IMR-90 (cell line): Measurements from ENCODE around the gene TTC38. TPM values are rescaled to one million over a fixed set of nuclear protein-coding genes. Genes with fewer than 3 reads are reported as not detected.

Experiments used
- ATAC-seq: fragments of 200-7000 bp; cut with Tn5 transposase; 2 replicates; pipeline ENCODE4 v1.9.1; 2020; ENCODE audit warnings: low read depth, mild to moderate bottlenecking, moderate library complexity
- BruUV-seq: library from RNA; stranded (reverse); fragments of 400-500 nt; replicated peaks from 2 replicates; lab custom pipeline; 2021; lab: Mats Ljungman, UMichigan
- CTCF ChIA-PET: fragments of 300-600 bp; formaldehyde crosslinking; extraction: SDS; loops from one replicate; lab custom pipeline; 2021; ENCODE audit warnings: antibody characterized with exemption; lab: Yijun Ruan, JAX
- POLR2A ChIA-PET: fragments of 300-600 bp; sonication (Branson Sonifier 250); formaldehyde crosslinking; loops from one replicate; lab custom pipeline; 2022; ENCODE audit warnings: antibody characterized with exemption; ENCODE audit not compliant: unreplicated experiment; lab: Charles Lee
- DNase-seq: peaks from one replicate; pipeline ENCODE4 v3.0.0; 2013
- H2AFZ ChIP-seq: replicated peaks from 2 replicates; pipeline ENCODE3; 2013; ENCODE audit warnings: low read length, mild to moderate bottlenecking; ENCODE audit not compliant: poor library complexity
- H2AK5ac ChIP-seq: 2 replicates; pipeline ENCODE4 v1.6.1; 2013; ENCODE audit warnings: low read depth, low read length, inconsistent platforms
- H2AK9ac ChIP-seq: replicated peaks from 2 replicates; pipeline ENCODE3; 2013; ENCODE audit warnings: mild to moderate bottlenecking, low read depth, low read length, moderate library complexity; ENCODE audit not compliant: poor library complexity
- H2BK120ac ChIP-seq: 2 replicates; pipeline ENCODE4 v1.6.1; 2013; ENCODE audit warnings: low read depth, low read length, inconsistent platforms
- H2BK15ac ChIP-seq: 3 replicates; pipeline ENCODE4 v1.6.1; 2013; ENCODE audit warnings: low read depth, low read length, inconsistent platforms
- H2BK20ac ChIP-seq: 2 replicates; pipeline ENCODE4 v1.6.1; 2013; ENCODE audit warnings: low read depth, mild to moderate bottlenecking, inconsistent platforms, low read length, moderate library complexity
- H2BK5ac ChIP-seq: 2 replicates; pipeline ENCODE4 v1.6.1; 2013; ENCODE audit warnings: mild to moderate bottlenecking, low read depth, low read length, inconsistent platforms; ENCODE audit not compliant: poor library complexity, severe bottlenecking
- H3K14ac ChIP-seq: replicated peaks from 2 replicates; pipeline ENCODE4 v1.6.1; 2013; ENCODE audit warnings: low read depth, low read length, inconsistent platforms
- H3K18ac ChIP-seq: 2 replicates; pipeline ENCODE4 v1.6.1; 2013; ENCODE audit warnings: low read depth, low read length, control low read depth
- H3K23ac ChIP-seq: 2 replicates; pipeline ENCODE4 v1.6.1; 2013; ENCODE audit warnings: low read depth, low read length, inconsistent platforms
- H3K27ac ChIP-seq: 2 replicates; pipeline ENCODE4 v1.5.1; 2013; ENCODE audit warnings: mild to moderate bottlenecking, control low read depth, low read length; ENCODE audit not compliant: insufficient read depth
- H3K27me3 ChIP-seq: 2 replicates; pipeline ENCODE4 v1.6.1; 2013; ENCODE audit warnings: low read length; ENCODE audit not compliant: control insufficient read depth, insufficient read depth
- H3K36me3 ChIP-seq: 2 replicates; pipeline ENCODE4 v1.6.1; 2013; ENCODE audit warnings: low read length, mixed read lengths; ENCODE audit not compliant: control insufficient read depth, insufficient read depth
- H3K4ac ChIP-seq: 2 replicates; pipeline ENCODE4 v1.6.1; 2013; ENCODE audit warnings: low read depth, low read length, inconsistent platforms
- H3K4me1 ChIP-seq: 2 replicates; pipeline ENCODE4 v1.6.1; 2013; ENCODE audit warnings: low read length, mixed read lengths; ENCODE audit not compliant: control insufficient read depth, insufficient read depth
- H3K4me2 ChIP-seq: 2 replicates; pipeline ENCODE4 v1.6.1; 2013; ENCODE audit warnings: low read depth, mild to moderate bottlenecking, control low read depth, low read length, moderate library complexity
- H3K4me3 ChIP-seq: 2 replicates; pipeline ENCODE4 v1.5.1; 2013; ENCODE audit warnings: low read depth, mild to moderate bottlenecking, control low read depth, low read length, moderate library complexity; ENCODE audit not compliant: insufficient read depth
- H3K56ac ChIP-seq: 2 replicates; pipeline ENCODE4 v1.6.1; 2013; ENCODE audit warnings: low read length, inconsistent platforms; ENCODE audit not compliant: insufficient read depth; ENCODE audit errors: extremely low read depth
- H3K79me1 ChIP-seq, 2 experiments: 2 replicates each; pipeline ENCODE4 v1.6.1; 2013; ENCODE audit warnings: low read length in 2 of 2, inconsistent platforms in 1 of 2, low read depth in 1 of 2
- H3K9ac ChIP-seq: 2 replicates; pipeline ENCODE4 v1.6.1; 2013; ENCODE audit warnings: low read depth, low read length, control low read depth
- H3K9me1 ChIP-seq: 2 replicates; pipeline ENCODE4 v1.6.1; 2013; ENCODE audit warnings: low read length, inconsistent platforms; ENCODE audit not compliant: insufficient read depth
- H3K9me3 ChIP-seq: 2 replicates; pipeline ENCODE4 v1.6.1; 2013; ENCODE audit warnings: low read length; ENCODE audit not compliant: control insufficient read depth, insufficient read depth
- H4K20me1 ChIP-seq: 2 replicates; pipeline ENCODE4 v1.6.1; 2013; ENCODE audit warnings: low read length, inconsistent platforms; ENCODE audit not compliant: insufficient read depth
- H4K5ac ChIP-seq: 2 replicates; pipeline ENCODE4 v1.6.1; 2013; ENCODE audit warnings: mild to moderate bottlenecking, low read depth, low read length, control low read depth
- H4K8ac ChIP-seq, 2 experiments: 2 replicates each; pipeline ENCODE4 v1.6.1; 2013; ENCODE audit warnings: low read depth in 2 of 2, low read length in 2 of 2, control low read depth in 1 of 2, inconsistent platforms in 1 of 2
- H4K91ac ChIP-seq: 2 replicates; pipeline ENCODE4 v1.6.1; 2013; ENCODE audit warnings: low read depth, low read length, inconsistent platforms; ENCODE audit not compliant: insufficient read depth
- BHLHE40 ChIP-seq: fragments of 150-350 bp; IDR thresholded peaks from 2 replicates; pipeline ENCODE4 v1.6.1; 2016; ENCODE audit warnings: mild to moderate bottlenecking, low read depth, low read length
- WGBS, 2 experiments: methylation state at CpG; one replicate each; pipeline versions ENCODE4 v1.1.5 to v1.1.7; 2013; ENCODE audit warnings: missing lambda C conversion rate in 2 of 2; ENCODE audit not compliant: insufficient read length in 1 of 2; ENCODE audit errors: extremely low coverage in 2 of 2; 5-methylcytosine and 5-hydroxymethylcytosine counted together
- dilution Hi-C: fragments of 300-500 bp; cut with HindIII; formaldehyde crosslinking; loops from one replicate; pipeline ENCODE4 v1.14.3; 2018; ENCODE audit warnings: low sequenced_read_pairs; ENCODE audit not compliant: unreplicated experiment
- in situ Hi-C: fragments of 300-500 bp; cut with MboI; formaldehyde crosslinking; loops from 3 replicates; pipeline ENCODE4 v1.14.3; 2019; ENCODE audit warnings: low sequenced_read_pairs, inconsistent platforms, mixed read lengths
- intact Hi-C: fragments of 100-400 bp; cut with micrococcal nuclease; formaldehyde crosslinking; loops from 2 replicates; pipeline ENCODE4 v1.10.0; 2022
- polyA plus RNA-seq, 3 experiments: library from polyadenylated mRNA; depleted of rRNA; stranded (reverse); fragments of >200 nt; gene quantifications; 2 replicates each; pipeline ENCODE4 v1.2.3, GENCODE V29; 2012; ENCODE audit warnings: low replicate concordance in 1 of 3
- total RNA-seq: library from RNA; depleted of rRNA; stranded (reverse); fragments of >200 nt; gene quantifications from 2 replicates; pipeline ENCODE4 v1.2.3, GENCODE V29; 2012
- TF ChIP-seq, protein P1 (sequence below): conservative IDR thresholded peaks from 2 replicates; pipeline ENCODE4 v1.5.1; 2012; ENCODE audit warnings: mild to moderate bottlenecking, low read depth, low read length, improper control_type of control experiment

Gene TTC38
- total and polyA plus RNA-seq, 2 of the 4 experiments (the other 2 are of a cell fraction), result 43.6 to 52.3 TPM

DNA sequence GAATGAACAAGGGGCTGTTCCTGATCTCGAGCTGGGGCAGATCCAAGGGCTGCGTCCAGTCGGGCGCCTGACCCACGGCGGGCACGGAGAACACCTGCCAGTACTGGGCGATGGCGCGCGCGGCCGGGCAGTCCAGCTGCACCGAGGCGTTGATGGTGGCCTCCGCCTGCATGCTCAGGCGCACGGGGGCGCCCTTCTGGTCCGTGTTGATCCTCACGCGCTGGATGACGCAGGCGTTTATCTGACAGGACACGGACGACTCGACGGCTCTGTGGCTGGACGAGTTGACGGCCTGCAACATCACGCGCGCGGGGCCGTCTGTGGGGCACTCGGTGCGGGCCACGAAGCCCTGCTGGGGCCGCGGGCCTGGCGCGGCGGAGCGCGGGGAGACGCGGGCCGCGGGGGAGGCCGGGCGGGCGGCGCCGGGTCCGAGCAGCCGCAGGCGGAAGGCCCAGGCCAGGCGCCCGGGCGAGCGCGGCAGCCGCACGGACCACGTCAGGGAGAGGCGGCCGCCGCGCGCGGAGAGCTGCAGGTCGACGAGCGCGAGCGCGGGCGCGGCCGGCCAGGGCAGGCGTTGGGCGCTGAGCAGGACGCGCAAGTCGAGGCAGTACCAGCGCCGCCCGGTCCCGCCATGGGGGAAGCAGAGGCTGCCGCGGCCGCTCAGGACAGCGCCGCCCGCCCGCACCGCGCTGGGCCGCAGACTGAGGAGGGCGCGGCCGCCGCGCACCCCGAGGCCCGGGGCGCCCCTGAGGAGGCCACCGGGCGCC is 5.2 kb upstream of the TTC38 start:
- no peak overlapping the region for H3K14ac ChIP-seq
- H2BK5ac ChIP-seq, result no peak overlapping the region
- H2AFZ ChIP-seq, result peak overlapping the region; percentile 69
- H2BK120ac ChIP-seq, result no peak overlapping the region
- H3K4me2 ChIP-seq, result no peak overlapping the region
- H3K9me3 ChIP-seq, result peaks cover 23% of the 10 kb centered on the region
- peak overlapping the region; percentile 7 for H2AK9ac ChIP-seq
- ChIA-PET CTCF (no interaction called here), POLR2A (no interaction called here)
- TF ChIP-seq, protein P1, sequence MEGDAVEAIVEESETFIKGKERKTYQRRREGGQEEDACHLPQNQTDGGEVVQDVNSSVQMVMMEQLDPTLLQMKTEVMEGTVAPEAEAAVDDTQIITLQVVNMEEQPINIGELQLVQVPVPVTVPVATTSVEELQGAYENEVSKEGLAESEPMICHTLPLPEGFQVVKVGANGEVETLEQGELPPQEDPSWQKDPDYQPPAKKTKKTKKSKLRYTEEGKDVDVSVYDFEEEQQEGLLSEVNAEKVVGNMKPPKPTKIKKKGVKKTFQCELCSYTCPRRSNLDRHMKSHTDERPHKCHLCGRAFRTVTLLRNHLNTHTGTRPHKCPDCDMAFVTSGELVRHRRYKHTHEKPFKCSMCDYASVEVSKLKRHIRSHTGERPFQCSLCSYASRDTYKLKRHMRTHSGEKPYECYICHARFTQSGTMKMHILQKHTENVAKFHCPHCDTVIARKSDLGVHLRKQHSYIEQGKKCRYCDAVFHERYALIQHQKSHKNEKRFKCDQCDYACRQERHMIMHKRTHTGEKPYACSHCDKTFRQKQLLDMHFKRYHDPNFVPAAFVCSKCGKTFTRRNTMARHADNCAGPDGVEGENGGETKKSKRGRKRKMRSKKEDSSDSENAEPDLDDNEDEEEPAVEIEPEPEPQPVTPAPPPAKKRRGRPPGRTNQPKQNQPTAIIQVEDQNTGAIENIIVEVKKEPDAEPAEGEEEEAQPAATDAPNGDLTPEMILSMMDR, result peak; percentile 29; the same call in 1 of the 2 replicates
- no peak for TF ChIP-seq BHLHE40
- H3K9ac ChIP-seq, result no peak overlapping the region
- no peaks in the 10 kb centered on the region for H3K36me3 ChIP-seq
- in situ Hi-C loops (no loop called here), intact Hi-C loops (no loop called here), dilution Hi-C loops (no loop called here)
- no peak overlapping the region for H3K18ac ChIP-seq
- peaks cover 0 to 2% of the 10 kb centered on the region in 2 experiments; a peak in 1 of 4 replicates for H3K79me1 ChIP-seq
- no peak overlapping the region for H3K4ac ChIP-seq
- WGBS, 2 experiments, result 14% methylated on average over 33 of the region's 109 CpGs; no CpG with 5 or more reads in 1 of the 2 experiments
- H3K27me3 ChIP-seq, result peaks cover 32% of the 10 kb centered on the region
- H3K9me1 ChIP-seq, result no peaks in the 10 kb centered on the region
- DNase-seq (peak; percentile 35), ATAC-seq (peak; percentile 35; the same call in 1 of the 2 replicates)
- no TSS peak for BruUV-seq
- H4K8ac ChIP-seq, result no peak overlapping the region
- H3K56ac ChIP-seq, result no peak overlapping the region
- no peaks in the 10 kb centered on the region for H3K4me1 ChIP-seq
- no peak overlapping the region for H2BK15ac ChIP-seq
- H2BK20ac ChIP-seq, result no peak overlapping the region
- no peak overlapping the region for H3K23ac ChIP-seq
- no peak overlapping the region for H3K4me3 ChIP-seq
- H4K91ac ChIP-seq, result no peak overlapping the region
- H4K20me1 ChIP-seq, result no peaks in the 10 kb centered on the region
- no peak overlapping the region for H3K27ac ChIP-seq
- no peak overlapping the region for H4K5ac ChIP-seq
- no peak overlapping the region for H2AK5ac ChIP-seq
